Left kidney (tissue), 2 donors: ENCODE results near the gene PDX1. TPM values are rescaled to one million over a fixed set of nuclear protein-coding genes. Genes with fewer than 3 reads are reported as not detected.

Experiments
- DNase-seq: peaks from one replicate; pipeline ENCODE4 v3.0.0-alpha.2; 2013
- polyA plus RNA-seq: library from polyadenylated mRNA; unstranded; fragments of 120-200 nt; gene quantifications from one replicate; pipeline ENCODE4 v1.2.1, GENCODE V29; 2013; ENCODE audit not compliant: insufficient read length

The PDX1 gene
- polyA plus RNA-seq, 1 donor, result not detected

- no peak for DNase-seq
Observed at GRCh38 chr13:27970382-27971235, 50.8 kb downstream of the PDX1 start.

- no peak for DNase-seq
Observed at GRCh38 chr13:27971236-27971645, 51.4 kb downstream of the PDX1 start.

DNA sequence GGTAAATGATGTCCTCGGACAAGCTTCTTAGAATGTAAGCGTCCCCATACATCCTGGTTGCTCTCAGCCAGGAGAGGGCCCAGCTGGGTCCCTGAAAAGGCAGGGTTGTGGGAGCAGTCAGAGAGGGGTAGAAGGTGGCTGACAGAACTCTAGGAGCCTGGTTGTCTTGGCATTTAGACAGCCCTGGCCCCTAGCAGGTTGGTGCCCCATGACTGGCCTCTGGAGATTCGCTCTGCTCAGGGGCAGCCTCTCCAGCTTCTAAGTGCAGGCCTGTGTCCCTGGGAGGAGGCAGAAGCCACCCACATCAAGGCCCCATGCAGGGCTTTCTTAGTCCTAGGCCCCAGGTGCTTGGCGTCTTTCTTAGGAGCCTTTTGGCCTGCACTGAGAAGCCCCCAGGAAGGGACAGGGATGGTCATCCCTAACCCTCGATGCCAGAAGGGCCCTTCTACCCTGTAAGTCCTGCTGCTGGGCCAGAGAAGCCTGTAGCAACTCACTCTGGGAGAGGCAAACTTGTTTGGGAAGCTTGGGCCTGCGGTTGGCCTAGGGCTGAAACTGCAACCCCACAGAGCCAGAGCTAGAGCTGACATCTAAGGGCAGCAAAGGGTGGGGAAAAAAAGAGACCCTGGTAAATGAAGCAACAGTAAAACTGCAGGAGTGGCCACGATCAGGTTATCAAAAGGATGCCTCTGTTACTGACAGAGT lies 52.1 kb downstream of the PDX1 start:
- no peak for DNase-seq

GRCh38 chr13:27972478-27972820 lies 52.6 kb downstream of the PDX1 start:
- no peak for DNase-seq

DNA sequence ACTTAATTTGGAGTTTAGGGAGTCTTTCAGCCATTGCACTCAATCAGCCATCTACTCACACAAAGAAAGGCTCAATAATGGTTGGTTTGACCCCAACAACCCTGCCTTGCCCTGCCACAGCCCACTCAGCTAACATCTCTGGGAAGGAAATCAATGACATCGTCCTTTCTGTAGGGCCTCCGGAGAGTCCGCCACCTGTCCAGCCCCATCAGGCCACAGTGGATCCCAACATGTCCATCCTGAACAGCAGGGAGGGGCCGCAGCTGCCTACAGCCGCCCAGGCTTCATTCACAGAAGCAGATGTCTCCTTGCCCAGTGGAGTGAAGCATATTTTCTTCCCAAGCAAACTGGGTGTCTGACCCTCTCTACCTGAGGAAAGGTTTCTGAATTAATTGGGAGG lies 53.5 kb downstream of the PDX1 start:
- DNase-seq, result no peak

DNA sequence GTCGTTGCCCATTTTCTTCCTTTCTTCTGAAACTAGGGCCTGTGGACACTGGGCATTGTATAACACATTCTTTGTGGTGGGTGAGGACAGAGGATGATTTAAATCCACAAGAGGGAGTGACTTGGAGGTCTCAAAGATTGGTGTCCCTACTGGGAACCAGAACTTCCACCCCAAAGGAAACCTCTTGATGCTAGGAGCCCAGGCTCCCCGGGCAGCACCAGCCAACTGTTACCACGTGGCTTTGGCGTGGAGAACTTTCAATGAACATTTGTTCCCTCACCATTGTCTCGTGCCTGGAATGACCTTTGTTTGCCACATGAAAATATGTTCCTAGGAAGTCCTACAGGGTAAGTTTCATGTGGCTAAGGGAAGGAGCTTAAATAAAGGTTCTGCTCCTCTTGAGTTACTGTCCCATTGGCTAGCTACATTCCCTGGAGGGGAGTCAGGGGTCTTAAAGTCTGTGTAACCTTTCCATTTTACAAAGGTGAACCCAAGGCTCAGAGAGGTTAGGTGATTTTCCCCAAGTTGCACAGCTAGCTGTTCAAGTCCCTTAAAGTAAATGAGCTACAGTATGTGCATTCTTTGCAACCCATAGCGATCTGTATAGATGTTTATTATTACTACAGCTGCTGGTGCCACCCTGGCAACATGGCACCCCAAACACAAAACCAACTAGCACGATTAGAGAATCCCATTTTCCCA lies 54.3 kb downstream of the PDX1 start:
- DNase-seq, result no peak

Other genes with a start within 250 kb of the PDX1 start
- not detected for gene GSX1, start 127.5 kb upstream of the PDX1 start, polyA plus RNA-seq
- gene CDX2, start 49.3 kb downstream of the PDX1 start, polyA plus RNA-seq, result not detected
- not detected for gene URAD, start 68.7 kb downstream of the PDX1 start, polyA plus RNA-seq
- gene FLT3, start 180.6 kb downstream of the PDX1 start, polyA plus RNA-seq, result 0.22 TPM
- gene PAN3, start 218.5 kb downstream of the PDX1 start, polyA plus RNA-seq, result 72.6 TPM